ENCODE results near the gene MKRN2OS. TPM values are rescaled to one million over a fixed set of nuclear protein-coding genes. Genes with fewer than 3 reads are reported as not detected.

MKRN2OS gene
- total RNA-seq, 3 donors from 2014 or later (not counting 1 experiment from before 2014, with no cell fraction given), result not detected

- H3K4me3 ChIP-seq (ENCODE audit: low read length), result no peak overlapping the region
- H3K9me3 ChIP-seq (ENCODE audit: control insufficient read depth, insufficient read depth, low read length), result no peaks in the 10 kb centered on the region
- H3K27ac ChIP-seq (ENCODE audit: low read length), result no peak overlapping the region
- Mint-ChIP-seq H3K27me3 (ENCODE audit: low read depth in 2 of 2) (no peaks in the 10 kb centered on the region), H3K36me3 (peaks cover 7% of the 10 kb centered on the region), H3K4me3 (no peak overlapping the region), H3K27ac (no peak overlapping the region), H3K4me1 (no peaks in the 10 kb centered on the region), H3K9me3 (no peaks in the 10 kb centered on the region)
- TF ChIP-seq CTCF (IDR thresholded peaks at IDR 0.05), result no peak
- peaks cover 31% of the 10 kb centered on the region for H3K36me3 ChIP-seq (ENCODE audit: control insufficient read depth, insufficient read depth, low read length)
- intact Hi-C loops (cut with micrococcal nuclease), result no loop called here
- DNase-seq (no peak), ATAC-seq (no peak)
- WGBS (ENCODE audit: insufficient coverage), result 80% methylated on average over 18 of the region's 18 CpGs
- H3K27me3 ChIP-seq (ENCODE audit: control insufficient read depth, insufficient read depth, low read length), result no peaks in the 10 kb centered on the region
- H3K4me1 ChIP-seq (ENCODE audit: control insufficient read depth, insufficient read depth, low read length), result no peaks in the 10 kb centered on the region
Measured at GRCh38 chr3:12503126-12503957, 42.0 kb downstream of the MKRN2OS start.

GRCh38 chr3:12501360-12502020, 43.8 kb downstream of the MKRN2OS start:
- no peak for TF ChIP-seq CTCF (IDR thresholded peaks at IDR 0.05)
- H3K4me3 Mint-ChIP-seq, result no peak overlapping the region
- no peaks in the 10 kb centered on the region for H3K27me3 ChIP-seq (ENCODE audit: control insufficient read depth, insufficient read depth, low read length)
- H3K9me3 ChIP-seq (ENCODE audit: control insufficient read depth, insufficient read depth, low read length), result no peaks in the 10 kb centered on the region
- peaks cover 7% of the 10 kb centered on the region for H3K36me3 Mint-ChIP-seq
- no peaks in the 10 kb centered on the region for H3K9me3 Mint-ChIP-seq
- H3K27ac Mint-ChIP-seq, result no peak overlapping the region
- H3K4me3 ChIP-seq (ENCODE audit: low read length), result no peak overlapping the region
- no peaks in the 10 kb centered on the region for H3K4me1 Mint-ChIP-seq
- ATAC-seq (no peak), DNase-seq (no peak)
- peaks cover 36% of the 10 kb centered on the region for H3K36me3 ChIP-seq (ENCODE audit: control insufficient read depth, insufficient read depth, low read length)
- 94% methylated on average over 7 of the region's 7 CpGs for WGBS (ENCODE audit: insufficient coverage)
- intact Hi-C loops (cut with micrococcal nuclease), result no loop called here
- no peaks in the 10 kb centered on the region for H3K4me1 ChIP-seq (ENCODE audit: control insufficient read depth, insufficient read depth, low read length)
- H3K27me3 Mint-ChIP-seq (ENCODE audit: low read depth in 2 of 2), result no peaks in the 10 kb centered on the region
- H3K27ac ChIP-seq (ENCODE audit: low read length), result no peak overlapping the region

GRCh38 chr3:12499474-12499873, 45.8 kb downstream of the MKRN2OS start:
- TF ChIP-seq CTCF (IDR thresholded peaks at IDR 0.05), result no peak
- H3K27me3 ChIP-seq (ENCODE audit: control insufficient read depth, insufficient read depth, low read length), result no peaks in the 10 kb centered on the region
- no peaks in the 10 kb centered on the region for H3K9me3 Mint-ChIP-seq
- no peak overlapping the region for H3K27ac ChIP-seq (ENCODE audit: low read length)
- no peaks in the 10 kb centered on the region for H3K9me3 ChIP-seq (ENCODE audit: control insufficient read depth, insufficient read depth, low read length)
- no peak overlapping the region for H3K4me3 Mint-ChIP-seq
- 93% methylated on average over 5 of the region's 5 CpGs for WGBS (ENCODE audit: insufficient coverage)
- peaks cover 7% of the 10 kb centered on the region for H3K36me3 Mint-ChIP-seq
- DNase-seq, result no peak
- no peak overlapping the region for H3K27ac Mint-ChIP-seq
- H3K4me3 ChIP-seq (ENCODE audit: low read length), result no peak overlapping the region
- no peaks in the 10 kb centered on the region for H3K4me1 ChIP-seq (ENCODE audit: control insufficient read depth, insufficient read depth, low read length)
- peaks cover 35% of the 10 kb centered on the region for H3K36me3 ChIP-seq (ENCODE audit: control insufficient read depth, insufficient read depth, low read length)
- H3K27me3 Mint-ChIP-seq (ENCODE audit: low read depth in 2 of 2), result no peaks in the 10 kb centered on the region
- H3K4me1 Mint-ChIP-seq, result no peaks in the 10 kb centered on the region
- ATAC-seq, result no peak
- intact Hi-C loops (cut with micrococcal nuclease), result no loop called here

Data from natural killer cell (primary cell).